Nephron (organoid): ENCODE data around the gene CCR4.
A peak's percentile ranks its signal among the peaks of the same experiment; 100 is the strongest.
"Not testable (repeated sequence)": the region's sequence is repeated elsewhere in the genome, so short reads cannot be mapped to it uniquely, and the experiment has no call there.

ENCODE experiments used
- H3K27ac Mint-ChIP-seq, 3 experiments: 2 replicates each; pipeline ENCODE4 v1.8.0; 2020; ENCODE audit warnings: mixed read lengths in 3 of 3, mild to moderate bottlenecking in 2 of 3, moderate library complexity in 1 of 3
- H3K27me3 Mint-ChIP-seq: 2 replicates; pipeline ENCODE4 v1.8.0; 2021; ENCODE audit warnings: low read depth, mild to moderate bottlenecking, moderate library complexity, mixed read lengths
- H3K36me3 Mint-ChIP-seq: 2 replicates; pipeline ENCODE4 v1.8.0; 2020; ENCODE audit warnings: low read depth, mixed read lengths
- H3K4me1 Mint-ChIP-seq: 2 replicates; pipeline ENCODE4 v1.8.0; 2020; ENCODE audit warnings: mixed read lengths
- H3K4me3 Mint-ChIP-seq, 3 experiments: 2 replicates each; pipeline ENCODE4 v1.8.0; 2020; ENCODE audit warnings: mild to moderate bottlenecking in 3 of 3, mixed read lengths in 3 of 3, moderate library complexity in 2 of 3
- H3K9me3 Mint-ChIP-seq: 2 replicates; pipeline ENCODE4 v1.8.0; 2020; ENCODE audit warnings: mixed read lengths
- TF ChIP-seq, protein P1 (sequence below), 3 experiments: fragments of 200-600 bp; sonication (generic); IDR thresholded peaks; one replicate each; pipeline ENCODE4 v1.5.0; 2021; ENCODE audit warnings: antibody characterized with exemption in 3 of 3; ENCODE audit not compliant: unreplicated experiment in 3 of 3

CCR4 gene

DNA sequence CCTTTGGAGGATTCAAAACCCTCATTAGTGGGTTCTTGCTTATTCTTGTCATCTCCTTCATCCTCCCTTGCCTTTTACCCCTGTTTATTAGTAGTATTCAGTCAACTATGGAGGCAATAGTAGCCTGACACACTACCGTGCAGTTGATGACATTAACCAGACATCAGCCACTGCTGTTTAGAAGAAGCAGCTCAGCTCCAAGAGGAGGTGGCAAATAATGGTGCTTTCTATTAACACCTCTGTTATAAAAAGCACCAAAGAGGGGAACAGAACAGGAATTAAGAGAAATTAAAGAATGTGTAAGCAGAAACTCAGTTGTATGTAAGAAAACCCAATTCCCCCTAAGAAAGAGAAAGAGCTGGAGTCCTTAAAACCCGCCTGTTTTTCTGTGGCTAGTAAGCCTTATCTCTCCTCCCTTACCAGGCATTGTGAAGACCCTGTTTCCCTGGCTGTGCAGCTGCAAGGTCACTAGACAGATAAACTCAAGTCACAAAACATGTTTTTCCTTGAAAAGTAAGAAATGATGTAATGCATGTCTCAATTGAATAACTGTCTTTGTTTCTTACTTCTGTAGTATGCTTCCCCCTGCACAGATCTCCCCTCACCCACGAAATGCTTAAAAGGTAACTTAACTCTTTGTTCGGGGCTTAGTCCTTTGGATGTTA lies 21.2 kb downstream of the CCR4 start:
- Mint-ChIP-seq H3K4me1 (peaks cover 15% of the 10 kb centered on the region), H3K27me3 (peaks cover 3% of the 10 kb centered on the region), H3K36me3 (no peaks in the 10 kb centered on the region), H3K9me3 (no peaks in the 10 kb centered on the region), H3K27ac (no peak overlapping the region), H3K4me3 (no peak overlapping the region)
- TF ChIP-seq, protein P1, sequence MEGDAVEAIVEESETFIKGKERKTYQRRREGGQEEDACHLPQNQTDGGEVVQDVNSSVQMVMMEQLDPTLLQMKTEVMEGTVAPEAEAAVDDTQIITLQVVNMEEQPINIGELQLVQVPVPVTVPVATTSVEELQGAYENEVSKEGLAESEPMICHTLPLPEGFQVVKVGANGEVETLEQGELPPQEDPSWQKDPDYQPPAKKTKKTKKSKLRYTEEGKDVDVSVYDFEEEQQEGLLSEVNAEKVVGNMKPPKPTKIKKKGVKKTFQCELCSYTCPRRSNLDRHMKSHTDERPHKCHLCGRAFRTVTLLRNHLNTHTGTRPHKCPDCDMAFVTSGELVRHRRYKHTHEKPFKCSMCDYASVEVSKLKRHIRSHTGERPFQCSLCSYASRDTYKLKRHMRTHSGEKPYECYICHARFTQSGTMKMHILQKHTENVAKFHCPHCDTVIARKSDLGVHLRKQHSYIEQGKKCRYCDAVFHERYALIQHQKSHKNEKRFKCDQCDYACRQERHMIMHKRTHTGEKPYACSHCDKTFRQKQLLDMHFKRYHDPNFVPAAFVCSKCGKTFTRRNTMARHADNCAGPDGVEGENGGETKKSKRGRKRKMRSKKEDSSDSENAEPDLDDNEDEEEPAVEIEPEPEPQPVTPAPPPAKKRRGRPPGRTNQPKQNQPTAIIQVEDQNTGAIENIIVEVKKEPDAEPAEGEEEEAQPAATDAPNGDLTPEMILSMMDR (IDR thresholded peaks at IDR 0.05; ENCODE audit: unreplicated experiment in 3 of 3): no peak

DNA sequence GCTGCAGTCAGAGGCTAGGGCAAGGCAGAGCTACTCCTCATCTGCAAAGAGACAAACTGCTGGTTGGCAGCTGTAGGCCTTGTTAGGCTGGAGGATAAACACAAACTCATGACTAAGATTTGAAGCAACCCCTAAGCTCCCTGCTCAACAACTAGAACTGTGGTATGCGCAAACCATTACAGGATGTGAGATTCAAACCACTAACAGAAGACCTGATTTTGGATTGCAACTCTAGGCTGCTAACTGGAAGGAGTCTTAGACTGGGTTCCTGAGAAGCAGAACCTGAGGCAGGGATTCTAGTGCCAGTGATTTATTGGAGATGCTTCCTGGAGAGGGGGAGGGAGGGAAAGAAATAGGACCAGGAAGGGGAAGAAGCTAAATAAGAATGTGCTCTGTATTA lies 22.5 kb downstream of the CCR4 start:
- TF ChIP-seq, protein P1 (IDR thresholded peaks at IDR 0.05; ENCODE audit: unreplicated experiment in 3 of 3): no peak
- no peaks in the 10 kb centered on the region for H3K9me3 Mint-ChIP-seq
- no peaks in the 10 kb centered on the region for H3K27me3 Mint-ChIP-seq
- H3K4me3 Mint-ChIP-seq: no peak overlapping the region
- no peaks in the 10 kb centered on the region for H3K36me3 Mint-ChIP-seq
- no peak overlapping the region for H3K27ac Mint-ChIP-seq
- peaks cover 7% of the 10 kb centered on the region for H3K4me1 Mint-ChIP-seq

DNA sequence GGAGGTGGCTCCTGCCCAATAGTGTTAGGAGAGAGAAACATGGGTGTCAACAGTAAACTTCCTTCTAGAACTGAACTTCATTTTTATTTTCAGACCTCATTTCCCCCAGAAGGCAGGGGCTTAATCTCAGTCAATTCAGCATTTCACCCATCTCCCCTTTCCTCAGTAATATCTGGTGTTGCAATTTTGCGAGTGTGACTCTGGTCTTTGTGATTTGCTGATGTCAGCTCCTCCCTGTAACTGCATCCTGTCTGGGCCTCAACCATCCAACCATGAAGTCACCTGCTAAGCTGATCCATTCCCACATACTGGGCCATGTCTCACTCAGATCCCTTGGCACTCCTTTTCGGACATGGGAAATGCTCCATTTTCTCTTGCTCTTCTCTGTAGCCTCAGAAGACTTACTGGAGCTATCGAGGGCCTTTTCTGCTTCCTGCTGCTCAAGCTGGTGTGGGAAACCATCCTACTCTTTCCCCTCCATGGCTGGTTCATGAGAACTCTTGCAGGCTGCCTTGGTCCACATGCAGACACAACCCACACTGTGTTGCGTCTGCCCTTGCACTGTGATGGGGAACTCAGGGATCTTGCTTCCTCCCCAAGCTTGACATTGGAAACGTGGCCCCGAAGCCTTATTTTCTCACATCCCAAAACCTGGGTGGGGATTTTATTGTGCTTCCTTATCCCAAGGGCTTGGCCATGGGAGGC lies 24.6 kb downstream of the CCR4 start:
- H3K27me3 Mint-ChIP-seq: no peaks in the 10 kb centered on the region
- TF ChIP-seq, protein P1 (IDR thresholded peaks at IDR 0.05; ENCODE audit: unreplicated experiment in 3 of 3): no peak
- H3K27ac Mint-ChIP-seq: peak overlapping the region in 1 of 3 experiments; percentile 6
- H3K36me3 Mint-ChIP-seq: no peaks in the 10 kb centered on the region
- peaks cover 5% of the 10 kb centered on the region for H3K4me1 Mint-ChIP-seq
- no peaks in the 10 kb centered on the region for H3K9me3 Mint-ChIP-seq
- no peak overlapping the region for H3K4me3 Mint-ChIP-seq

DNA sequence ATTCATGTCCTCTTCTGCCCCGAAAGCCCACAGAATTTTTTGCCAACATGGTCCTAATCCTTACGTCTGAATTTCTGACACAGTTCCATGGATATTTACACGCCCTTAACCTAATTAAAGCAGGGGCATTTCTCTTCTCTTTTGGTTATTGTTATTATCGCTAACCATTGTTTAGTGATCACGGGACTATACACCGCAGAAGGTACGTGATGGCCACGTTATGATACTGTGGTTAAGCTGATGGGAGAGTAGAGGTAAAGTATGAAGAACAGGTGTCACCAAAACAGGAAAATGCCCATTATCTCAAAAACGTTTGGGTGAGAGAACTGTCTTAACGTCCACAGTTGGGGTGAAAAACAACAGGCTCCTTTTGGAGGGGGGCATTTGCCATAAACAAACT lies 26.4 kb downstream of the CCR4 start:
- peaks cover 1% of the 10 kb centered on the region for H3K9me3 Mint-ChIP-seq
- TF ChIP-seq, protein P1 (IDR thresholded peaks at IDR 0.05; ENCODE audit: unreplicated experiment in 3 of 3): no peak
- H3K27ac Mint-ChIP-seq: no peak overlapping the region
- H3K4me3 Mint-ChIP-seq: no peak overlapping the region
- no peaks in the 10 kb centered on the region for H3K27me3 Mint-ChIP-seq
- no peaks in the 10 kb centered on the region for H3K4me1 Mint-ChIP-seq
- H3K36me3 Mint-ChIP-seq: no peaks in the 10 kb centered on the region

DNA sequence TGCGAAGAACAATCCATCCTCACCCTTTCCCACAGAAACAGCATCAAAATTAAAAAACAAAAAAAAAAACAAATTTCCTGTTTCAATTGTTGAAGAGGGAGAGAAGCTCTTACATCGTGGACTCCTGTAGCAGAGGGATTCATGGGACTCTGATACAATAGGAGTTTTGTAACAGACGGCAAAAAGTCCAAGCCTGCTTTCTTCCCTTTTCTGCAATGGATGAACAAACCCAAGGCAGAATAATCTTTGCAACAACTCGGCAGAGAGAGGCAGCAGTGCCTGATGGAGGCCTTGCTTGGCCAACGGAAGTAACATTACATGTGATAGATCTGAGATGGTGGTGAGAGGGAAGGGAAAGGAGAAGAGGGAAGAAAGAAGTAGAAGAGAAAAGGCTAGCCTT lies 26.9 kb downstream of the CCR4 start:
- H3K27me3 Mint-ChIP-seq: no peaks in the 10 kb centered on the region
- H3K4me1 Mint-ChIP-seq: no peaks in the 10 kb centered on the region
- H3K4me3 Mint-ChIP-seq: no peak overlapping the region
- H3K9me3 Mint-ChIP-seq: peaks cover 6% of the 10 kb centered on the region
- H3K36me3 Mint-ChIP-seq: no peaks in the 10 kb centered on the region
- H3K27ac Mint-ChIP-seq: no peak overlapping the region
- TF ChIP-seq, protein P1 (IDR thresholded peaks at IDR 0.05; ENCODE audit: unreplicated experiment in 3 of 3): no peak

DNA sequence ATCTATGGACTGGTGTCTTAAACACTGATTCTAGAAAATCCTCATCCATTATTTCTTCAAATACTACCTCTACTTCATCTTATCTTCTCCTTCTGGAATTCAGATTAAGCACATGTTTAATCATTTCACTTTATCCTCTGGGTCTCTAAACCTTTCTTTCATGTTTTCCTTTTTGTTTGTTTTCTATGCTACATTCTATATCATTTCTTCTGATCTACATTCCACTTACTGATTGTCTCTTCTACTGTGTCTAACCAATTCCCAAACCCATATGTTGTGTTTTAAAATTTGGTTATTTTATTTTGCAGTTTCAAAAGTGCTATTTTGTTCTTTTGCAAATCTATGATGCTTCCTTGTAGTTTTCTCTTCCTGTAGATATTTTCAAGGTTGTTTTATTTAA lies 31.7 kb downstream of the CCR4 start:
- peaks cover 6% of the 10 kb centered on the region for H3K9me3 Mint-ChIP-seq
- H3K27ac Mint-ChIP-seq: no peak overlapping the region
- TF ChIP-seq, protein P1 (IDR thresholded peaks at IDR 0.05; ENCODE audit: unreplicated experiment in 3 of 3): no peak
- H3K4me1 Mint-ChIP-seq: no peaks in the 10 kb centered on the region
- peaks cover 7% of the 10 kb centered on the region for H3K27me3 Mint-ChIP-seq
- no peaks in the 10 kb centered on the region for H3K36me3 Mint-ChIP-seq
- no peak overlapping the region for H3K4me3 Mint-ChIP-seq

DNA sequence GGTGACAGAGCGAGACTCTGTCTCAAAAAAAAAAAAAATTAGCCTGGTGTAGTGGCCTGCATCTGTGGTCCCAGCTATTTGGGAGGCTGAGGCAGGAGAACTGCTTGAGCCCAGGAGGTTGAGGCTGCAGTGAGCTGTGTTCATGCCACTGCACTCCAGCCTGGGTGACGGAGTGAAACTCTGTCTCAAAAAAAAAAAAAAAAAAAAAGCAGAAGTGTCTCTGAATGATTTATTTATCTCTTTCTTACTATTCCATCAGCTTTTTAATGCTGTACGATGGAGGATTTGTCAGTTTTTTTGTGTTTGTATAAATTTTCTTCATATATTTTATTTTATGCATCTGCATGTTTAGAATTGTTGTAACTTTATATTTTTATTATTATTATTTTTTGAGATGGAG lies 33.5 kb downstream of the CCR4 start:
- H3K27me3 Mint-ChIP-seq, H3K4me3 Mint-ChIP-seq, H3K9me3 Mint-ChIP-seq, H3K4me1 Mint-ChIP-seq, H3K36me3 Mint-ChIP-seq, H3K27ac Mint-ChIP-seq: not testable (repeated sequence)
